K562 (cell line): ENCODE data around the gene ZNF180. TPM values are rescaled to one million over a fixed set of nuclear protein-coding genes. Genes with fewer than 3 reads are reported as not detected.

Experiments
- ATAC-seq: fragments of 200-7000 bp; cut with Tn5 transposase; 3 replicates; pipeline ENCODE4 v1.9.1; 2020; ENCODE audit warnings: moderate library complexity
- Bru-seq: library from RNA; stranded (reverse); fragments of 400-500 nt; gene quantifications from one replicate; lab custom pipeline; 2021; lab: Mats Ljungman, UMichigan
- BruChase-seq, 2 experiments: library from RNA; stranded (reverse); fragments of 400-500 nt; gene quantifications; one replicate each; lab custom pipeline; 2021; lab: Mats Ljungman, UMichigan
- BruUV-seq: library from RNA; stranded (reverse); fragments of 400-500 nt; replicated peaks from 2 replicates; lab custom pipeline; 2021; lab: Mats Ljungman, UMichigan
- CTCF ChIA-PET: fragments of 300-600 bp; formaldehyde crosslinking; extraction: SDS; loops from one replicate; lab custom pipeline; 2021; ENCODE audit warnings: low intra/inter-chr PET ratio; lab: Yijun Ruan, JAX
- POLR2A ChIA-PET: fragments of 300-600, 350-650 bp; sonication (Branson Sonifier 250); formaldehyde crosslinking; extraction: SDS; loops from one replicate; lab custom pipeline; 2021; ENCODE audit warnings: antibody characterized with exemption, inconsistent platforms; lab: Yijun Ruan, JAX
- DNase-seq, 4 experiments: peaks; one replicate each; pipeline versions ENCODE4 v3.0.0 to v3.0.0-alpha.2; 2011 to 2018; ENCODE audit warnings: low spot score in 3 of 4, mixed read lengths in 3 of 4; ENCODE audit errors: extremely low read depth in 1 of 4
- FAIRE-seq: peaks from 2 replicates; lab custom pipeline; 2011; peaks lifted over from hg19 to GRCh38; lab: Jason Lieb, UNC
- H2AFZ ChIP-seq: 2 replicates; pipeline ENCODE4 v1.6.0; 2011; ENCODE audit warnings: low read depth, low read length, control low read depth, inconsistent platforms
- H3K27ac ChIP-seq: fragments of 200-600 bp; 3 replicates; pipeline ENCODE4 v1.8.0; 2011; ENCODE audit warnings: low read depth, mild to moderate bottlenecking, control low read depth, inconsistent platforms, low read length, moderate library complexity, mixed read lengths; ENCODE audit errors: extremely low read depth
- H3K27me3 ChIP-seq, 2 experiments: fragments of 300-600 bp in 1 of 2; 2 replicates in 1 of 2; 3 replicates in 1 of 2; pipeline versions ENCODE4 v1.6.0 to v1.8.0; 2011; ENCODE audit warnings: inconsistent platforms in 2 of 2, low read length in 2 of 2, mild to moderate bottlenecking in 1 of 2, mixed read lengths in 1 of 2, moderate library complexity in 1 of 2; ENCODE audit not compliant: control insufficient read depth in 2 of 2, insufficient read depth in 2 of 2
- H3K36me3 ChIP-seq: fragments of 300-600 bp; 3 replicates; pipeline ENCODE4 v1.8.0; 2011; ENCODE audit warnings: mild to moderate bottlenecking, low read length, inconsistent platforms; ENCODE audit not compliant: control insufficient read depth, insufficient read depth
- H3K4me1 ChIP-seq, 2 experiments: fragments of 200-600 bp in 1 of 2; replicated peaks in 1 of 2; 2 replicates in 1 of 2; 3 replicates in 1 of 2; pipeline versions ENCODE4 v1.5.1 to v1.8.0; 2011; ENCODE audit warnings: inconsistent platforms in 2 of 2, low read length in 2 of 2, mild to moderate bottlenecking in 1 of 2, mixed read lengths in 1 of 2, moderate library complexity in 1 of 2; ENCODE audit not compliant: control insufficient read depth in 2 of 2, insufficient read depth in 2 of 2
- H3K4me2 ChIP-seq: 2 replicates; pipeline ENCODE4 v1.6.1; 2011; ENCODE audit warnings: low read length, control low read depth, inconsistent platforms, mixed read lengths; ENCODE audit not compliant: insufficient read depth
- H3K4me3 ChIP-seq: fragments of 200-600 bp; sonication (generic), shearing (Covaris generic); 2 replicates; pipeline ENCODE4 v1.5.1; 2016; ENCODE audit warnings: control low read depth, inconsistent platforms
- H3K79me2 ChIP-seq: fragments of 200-600 bp; 3 replicates; pipeline ENCODE4 v1.8.0; 2011; ENCODE audit warnings: low read length, inconsistent platforms; ENCODE audit not compliant: control insufficient read depth, insufficient read depth
- H3K9ac ChIP-seq, 2 experiments: 2 replicates each; pipeline versions ENCODE4 v1.6.0 to v1.6.1; 2011; ENCODE audit warnings: low read depth in 2 of 2, low read length in 2 of 2, control low read depth in 1 of 2, inconsistent platforms in 1 of 2, mild to moderate bottlenecking in 1 of 2, mixed read lengths in 1 of 2; ENCODE audit not compliant: insufficient read depth in 1 of 2
- H3K9me1 ChIP-seq: one replicate; pipeline ENCODE4 v1.6.0; 2011; ENCODE audit warnings: inconsistent platforms, mild to moderate bottlenecking, low read length, moderate library complexity; ENCODE audit not compliant: control insufficient read depth, insufficient read depth
- H3K9me3 ChIP-seq: replicated peaks from 2 replicates; pipeline ENCODE4 v1.5.1; 2011; ENCODE audit warnings: low read depth, low read length, inconsistent platforms; ENCODE audit not compliant: control insufficient read depth, insufficient read depth
- H4K20me1 ChIP-seq: replicated peaks from 2 replicates; pipeline ENCODE4 v1.6.1; 2011; ENCODE audit warnings: low read length, inconsistent platforms, mixed read lengths; ENCODE audit not compliant: control insufficient read depth, insufficient read depth
- CHD1 ChIP-seq: fragments of 200-600 bp; sonication (generic); IDR thresholded peaks from one replicate; pipeline ENCODE4 v1.6.1; 2012; ENCODE audit warnings: mild to moderate bottlenecking, moderate library complexity, low read length, inconsistent platforms
- E2F3 ChIP-seq: fragments of 250-450 bp; sonication (Bioruptor Pico); IDR thresholded peaks from 2 replicates; pipeline ENCODE4 v1.4.0; 2020; ENCODE audit warnings: mild to moderate bottlenecking
- KLF16 ChIP-seq: IDR thresholded peaks from 2 replicates; pipeline ENCODE4 v1.6.1; 2016; ENCODE audit warnings: antibody characterized with exemption
- TAF9B ChIP-seq: fragments of 450-650 bp; IDR thresholded peaks from 2 replicates; pipeline ENCODE4 v1.6.1; 2018; ENCODE audit warnings: mild to moderate bottlenecking; ENCODE audit not compliant: partially characterized antibody
- YBX1 ChIP-seq: fragments of 450-650 bp; IDR thresholded peaks from 2 replicates; pipeline ENCODE4 v1.7.1; 2016; ENCODE audit warnings: mild to moderate bottlenecking
- ZNF311 ChIP-seq: fragments of 250-450 bp; sonication (Bioruptor Pico); IDR thresholded peaks from 2 replicates; pipeline ENCODE4 v1.4.0; 2020; ENCODE audit warnings: mild to moderate bottlenecking, moderate library complexity
- WGBS: fragments of 100-300 bp; shearing (Covaris generic); methylation state at CpG from one replicate; pipeline ENCODE4 v1.1.6; 2016; ENCODE audit warnings: low coverage, mixed read lengths; ENCODE audit not compliant: insufficient coverage; ENCODE audit errors: missing lambda C conversion rate; 5-methylcytosine and 5-hydroxymethylcytosine counted together
- in situ Hi-C: fragments of 300-500 bp; cut with MboI; formaldehyde crosslinking; loops from 4 replicates; pipeline ENCODE4 v1.15.0; 2018; ENCODE audit warnings: inconsistent platforms, mixed read lengths
- intact Hi-C: fragments of 100-400 bp; cut with micrococcal nuclease; formaldehyde crosslinking; loops from 2 replicates; pipeline ENCODE4 v1.14.2; 2022
- long read RNA-seq, 3 experiments: library from polyadenylated mRNA in 2 of 3; library from RNA in 1 of 3; unstranded in 2 of 3; stranded (forward) in 1 of 3; transcript quantifications; one replicate each; pipeline ENCODE4 v2.0.0, GENCODE V29; 2019 to 2022
- polyA minus RNA-seq, 3 experiments: library from RNA; depleted of rRNA, polyadenylated mRNA; stranded (reverse); fragments of >200 nt; gene quantifications; 2 replicates each; pipeline ENCODE4 v1.2.3, GENCODE V29; 2011
- polyA plus RNA-seq, 8 experiments: library from polyadenylated mRNA; depleted of rRNA in 4 of 8; stranded (reverse) in 5 of 8; unstranded in 3 of 8; fragments of >200 nt; fragmentation: Nextera tagmentation in 2 of 8; fragmentation: Illumina TruSeq in 1 of 8; extraction: Ambion mirVana in 2 of 8; extraction: Trizol in 1 of 8; gene quantifications; 2 replicates each; pipeline versions ENCODE4 v1.2.1 to v1.2.3, GENCODE V29; 2011 to 2014; ENCODE audit warnings: inconsistent platforms in 1 of 8, missing spikeins in 1 of 8
- total RNA-seq, 7 experiments: library from RNA; depleted of rRNA in 6 of 7; stranded (reverse); fragments of >200 nt in 6 of 7; fragmentation: Illumina TruSeq in 2 of 7; extraction: Trizol in 2 of 7; gene quantifications; 2 replicates each; pipeline versions ENCODE4 v1.2.1 to v1.2.3, GENCODE V29; 2011 to 2021; ENCODE audit warnings: low replicate concordance in 1 of 7
- TF ChIP-seq, protein P1 (sequence below): fragments of 450-650 bp; formaldehyde crosslinking; IDR thresholded peaks from 2 replicates; pipeline ENCODE4 v1.4.0; 2020; ENCODE audit warnings: mild to moderate bottlenecking, moderate library complexity
- TF ChIP-seq, protein P2 (sequence below): fragments of 250-450 bp; sonication (Bioruptor Pico); IDR thresholded peaks from 2 replicates; pipeline ENCODE4 v1.4.0; 2020; ENCODE audit warnings: mild to moderate bottlenecking, moderate library complexity
- TF ChIP-seq, protein P3 (sequence below): sonication (generic); formaldehyde crosslinking; IDR thresholded peaks from 2 replicates; pipeline ENCODE4 v1.8.0; 2022; ENCODE audit warnings: mild to moderate bottlenecking, missing genetic modification reagents
- TF ChIP-seq, protein P4 (sequence below): sonication (generic); formaldehyde crosslinking; IDR thresholded peaks from 2 replicates; pipeline ENCODE4 v1.8.0; 2022; ENCODE audit warnings: mild to moderate bottlenecking, missing genetic modification reagents

ZNF180 gene
- 3.0 and 7.3 TPM in 2 replicates for total RNA-seq (2011; cell fraction: chromatin; rRNA removed; ENCODE audit: low replicate concordance)
- total RNA-seq (2011; cell fraction: nucleolus; rRNA removed) = 8.7 and 12.2 TPM in 2 replicates
- total RNA-seq (2011; cell fraction: nucleoplasm; rRNA removed) = 2.7 and 6.3 TPM in 2 replicates
- total RNA-seq (2014; rRNA removed) (5.1 and 7.6 TPM in 2 replicates), total RNA-seq (2014; rRNA removed; fragmentation: Illumina TruSeq; extraction: Trizol) (8.7 and 11.5 TPM in 2 replicates), total RNA-seq (2015; rRNA removed; fragmentation: Illumina TruSeq; extraction: Trizol) (7.1 and 8.6 TPM in 2 replicates), total RNA-seq (2021) (6.3 and 7.5 TPM in 2 replicates), polyA plus RNA-seq (2011; rRNA removed) (2.0 and 2.3 TPM in 2 replicates), polyA plus RNA-seq (2014; fragmentation: Illumina TruSeq; extraction: Trizol) (5.8 and 5.9 TPM in 2 replicates), polyA plus RNA-seq (2014; fragmentation: Nextera tagmentation; extraction: Ambion mirVana) (1 to 10 TPM; 1.8 to 2.9 TPM), polyA plus RNA-seq (2014; rRNA removed) (3.9 and 4.1 TPM in 2 replicates), polyA minus RNA-seq (2011; rRNA and poly(A)+ RNA removed) (2.6 and 3.1 TPM in 2 replicates), Bru-seq, nascent RNA (percentile 71 among the genes with signal in this experiment), BruChase-seq, experiment 1, labeled RNA remaining after a 2-hour chase (percentile 78 among the genes with signal in this experiment), BruChase-seq, experiment 2, labeled RNA remaining after a 6-hour chase (percentile 72 among the genes with signal in this experiment)
- 1.3 and 1.7 TPM in 2 replicates for polyA plus RNA-seq (2011; cell fraction: cytosol; rRNA removed)
- 2.6 TPM in 2 replicates for polyA plus RNA-seq (2011; cell fraction: nucleus; rRNA removed)
- 4.5 and 5.4 TPM in 2 replicates for polyA plus RNA-seq (2012)
- polyA minus RNA-seq (2011; cell fraction: cytosol; rRNA and poly(A)+ RNA removed) = 1.2 and 2.7 TPM in 2 replicates
- polyA minus RNA-seq (2011; cell fraction: nucleus; rRNA and poly(A)+ RNA removed) = 12.1 and 17.6 TPM in 2 replicates
- long read RNA-seq, experiment 1, full-length matches to known transcripts = 3 of 11 reads
- long read RNA-seq, experiment 1, partial matches to known transcripts = 2 of 11 reads
- long read RNA-seq, experiment 1, other reads (novel, unspliced or antisense) = 6 of 11 reads
- long read RNA-seq, experiment 2, partial matches to known transcripts = 0 of 5 reads
- long read RNA-seq, experiment 2, other reads (novel, unspliced or antisense) = 4 of 5 reads
- long read RNA-seq, experiment 3, partial matches to known transcripts = 0 of 7 reads
- long read RNA-seq, experiment 3, other reads (novel, unspliced or antisense) = 2 of 7 reads

DNA sequence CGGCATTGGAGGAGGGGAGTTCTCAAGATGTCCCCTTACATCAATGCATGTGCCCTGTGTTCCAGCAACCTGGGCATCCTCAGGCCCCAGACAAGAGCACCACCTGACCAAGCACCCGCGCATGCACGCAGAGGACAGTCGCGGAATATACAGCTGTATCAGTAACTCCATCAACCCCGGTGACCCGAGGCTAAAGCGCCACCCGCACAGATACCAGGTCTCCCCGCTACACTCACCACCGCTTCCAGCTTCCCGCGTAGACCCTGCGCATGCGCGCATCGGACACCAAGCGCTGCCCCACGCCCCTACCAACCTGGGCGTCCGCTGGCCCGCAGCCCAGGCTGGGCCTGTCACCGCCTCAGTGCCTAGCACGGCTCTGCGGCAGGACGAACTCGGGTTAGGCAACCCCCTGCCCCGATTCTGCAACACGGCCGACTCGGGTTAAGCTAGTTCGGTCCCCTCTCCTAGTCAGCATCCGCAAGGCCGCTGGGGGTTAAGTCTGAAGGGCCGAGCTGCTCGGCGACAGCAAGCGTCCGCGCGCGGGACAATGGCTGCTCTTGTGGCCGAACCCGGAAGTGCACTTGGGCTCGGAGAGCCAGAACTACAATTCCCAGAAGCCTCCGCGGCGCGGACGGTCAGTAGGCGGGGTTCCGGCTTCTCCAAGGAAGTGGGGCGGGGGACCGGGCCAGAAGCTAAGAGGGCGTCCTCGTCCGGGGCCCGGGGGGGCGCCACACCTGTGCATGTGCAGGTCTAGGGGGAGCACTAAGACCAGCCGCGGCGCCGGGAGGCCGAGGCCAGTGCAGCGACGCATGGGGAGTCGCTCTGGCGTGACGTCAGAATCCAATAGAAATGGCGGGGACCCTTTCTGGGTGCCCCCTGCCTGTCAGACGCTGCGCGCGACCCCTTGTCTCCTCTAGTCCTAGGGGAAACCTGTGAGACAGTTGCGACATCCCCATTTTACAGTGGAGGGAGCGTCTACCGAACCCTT is at the start of gene ZNF180:
Gene ZNF180 (minus strand): TSS at position 561 of the 988 bp plus-strand sequence. CDS start 3,188 bp downstream, outside the sequence.
- Histone ChIP-seq H3K9me3 (peaks cover 14% of the 10 kb centered on the region), H3K27ac (peak within 1 kb of the TSS; percentile 79), H3K27me3 (no peaks in the 10 kb centered on the region), H3K36me3 (peaks cover 25% of the 10 kb centered on the region; the same call in 2 of the 3 replicates), H3K9ac (peak within 1 kb of the TSS; percentile 80 to 99), H3K79me2 (peaks cover 29% of the 10 kb centered on the region), H2AFZ (peak within 1 kb of the TSS; percentile 92), H3K4me1 (peaks cover 7 to 22% of the 10 kb centered on the region in 2 experiments; a peak in 3 of 5 replicates), H3K4me2 (peak within 1 kb of the TSS; percentile 92), H4K20me1 (no peaks in the 10 kb centered on the region), H3K4me3 (peak within 1 kb of the TSS; percentile 65), H3K9me1 (no peaks in the 10 kb centered on the region)
- intact Hi-C loops (no loop called here), in situ Hi-C loops (no loop called here)
- FAIRE-seq (peak; percentile 88), ATAC-seq (peak; percentile 99), DNase-seq (peak; percentile 94 to 98 (median 94))
- BruUV-seq = no TSS peak
- POLR2A ChIA-PET = interaction anchor here (0.6 to 1.0 kb wide), 7 partner anchors 9 to 565 kb away, joined by 3 to 5 read pairs (median 4); partner anchors contain the start of gene ZNF45
- CTCF ChIA-PET = no interaction called here
- WGBS = under 1% methylated on average over 53 of the region's 78 CpGs
- TF ChIP-seq, protein P1, sequence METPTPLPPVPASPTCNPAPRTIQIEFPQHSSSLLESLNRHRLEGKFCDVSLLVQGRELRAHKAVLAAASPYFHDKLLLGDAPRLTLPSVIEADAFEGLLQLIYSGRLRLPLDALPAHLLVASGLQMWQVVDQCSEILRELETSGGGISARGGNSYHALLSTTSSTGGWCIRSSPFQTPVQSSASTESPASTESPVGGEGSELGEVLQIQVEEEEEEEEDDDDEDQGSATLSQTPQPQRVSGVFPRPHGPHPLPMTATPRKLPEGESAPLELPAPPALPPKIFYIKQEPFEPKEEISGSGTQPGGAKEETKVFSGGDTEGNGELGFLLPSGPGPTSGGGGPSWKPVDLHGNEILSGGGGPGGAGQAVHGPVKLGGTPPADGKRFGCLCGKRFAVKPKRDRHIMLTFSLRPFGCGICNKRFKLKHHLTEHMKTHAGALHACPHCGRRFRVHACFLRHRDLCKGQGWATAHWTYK = 0 out of 2 replicates have a peak, but pooled peaks have one; percentile 59
- TF ChIP-seq CHD1 (peak; percentile 75), YBX1 (no peak), TAF9B (peak; percentile 82), KLF16 (no peak), E2F3 (CRISPR knock-in tag) (peak; percentile 64), ZNF311 (CRISPR knock-in tag) (no peak)
- TF ChIP-seq, protein P2, sequence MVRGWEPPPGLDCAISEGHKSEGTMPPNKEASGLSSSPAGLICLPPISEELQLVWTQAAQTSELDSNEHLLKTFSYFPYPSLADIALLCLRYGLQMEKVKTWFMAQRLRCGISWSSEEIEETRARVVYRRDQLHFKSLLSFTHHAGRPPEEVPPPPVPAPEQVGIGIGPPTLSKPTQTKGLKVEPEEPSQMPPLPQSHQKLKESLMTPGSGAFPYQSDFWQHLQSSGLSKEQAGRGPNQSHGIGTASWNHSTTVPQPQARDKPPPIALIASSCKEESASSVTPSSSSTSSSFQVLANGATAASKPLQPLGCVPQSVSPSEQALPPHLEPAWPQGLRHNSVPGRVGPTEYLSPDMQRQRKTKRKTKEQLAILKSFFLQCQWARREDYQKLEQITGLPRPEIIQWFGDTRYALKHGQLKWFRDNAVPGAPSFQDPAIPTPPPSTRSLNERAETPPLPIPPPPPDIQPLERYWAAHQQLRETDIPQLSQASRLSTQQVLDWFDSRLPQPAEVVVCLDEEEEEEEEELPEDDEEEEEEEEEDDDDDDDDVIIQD = no peak
- TF ChIP-seq, protein P3, sequence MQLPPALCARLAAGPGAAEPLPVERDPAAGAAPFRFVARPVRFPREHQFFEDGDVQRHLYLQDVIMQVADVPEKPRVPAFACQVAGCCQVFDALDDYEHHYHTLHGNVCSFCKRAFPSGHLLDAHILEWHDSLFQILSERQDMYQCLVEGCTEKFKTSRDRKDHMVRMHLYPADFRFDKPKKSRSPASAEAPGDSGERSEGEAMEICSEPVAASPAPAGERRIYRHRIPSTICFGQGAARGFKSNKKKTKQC (CRISPR knock-in tag) = peak; percentile 54
- TF ChIP-seq, protein P4, sequence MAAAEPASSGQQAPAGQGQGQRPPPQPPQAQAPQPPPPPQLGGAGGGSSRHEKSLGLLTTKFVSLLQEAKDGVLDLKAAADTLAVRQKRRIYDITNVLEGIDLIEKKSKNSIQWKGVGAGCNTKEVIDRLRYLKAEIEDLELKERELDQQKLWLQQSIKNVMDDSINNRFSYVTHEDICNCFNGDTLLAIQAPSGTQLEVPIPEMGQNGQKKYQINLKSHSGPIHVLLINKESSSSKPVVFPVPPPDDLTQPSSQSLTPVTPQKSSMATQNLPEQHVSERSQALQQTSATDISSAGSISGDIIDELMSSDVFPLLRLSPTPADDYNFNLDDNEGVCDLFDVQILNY (CRISPR knock-in tag) = 0 out of 2 replicates have a peak, but pooled peaks have one; percentile 73
